Limb (tissue), 2 donors: Measurements from ENCODE around the gene TMEM239.

Experiments
- DNase-seq, 2 donors: peaks; one replicate each; pipeline ENCODE4 v3.0.0-alpha.2; 2016; ENCODE audit errors: extremely low spot score in 2 of 2

Gene TMEM239

DNA sequence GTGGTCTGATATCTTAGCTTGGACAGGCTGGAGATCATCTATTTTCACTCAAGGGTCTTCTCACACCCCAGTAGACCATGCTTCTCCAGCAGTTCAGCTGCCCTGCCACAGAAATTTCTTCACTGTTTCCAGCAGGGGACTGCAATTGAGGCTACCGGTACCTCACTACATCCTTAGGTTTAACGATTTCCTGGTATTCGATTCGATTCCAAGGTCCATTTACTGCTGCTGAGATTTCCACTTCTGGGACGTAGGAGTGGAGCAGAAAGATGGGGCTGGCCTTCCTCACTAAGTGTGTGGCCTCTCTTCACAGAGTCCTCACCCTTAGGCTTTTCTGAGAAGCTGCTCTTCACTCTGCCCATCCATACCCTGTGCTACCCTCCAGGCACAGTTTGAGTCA lies 30.5 kb downstream of the TMEM239 start:
- no peak for DNase-seq

DNA sequence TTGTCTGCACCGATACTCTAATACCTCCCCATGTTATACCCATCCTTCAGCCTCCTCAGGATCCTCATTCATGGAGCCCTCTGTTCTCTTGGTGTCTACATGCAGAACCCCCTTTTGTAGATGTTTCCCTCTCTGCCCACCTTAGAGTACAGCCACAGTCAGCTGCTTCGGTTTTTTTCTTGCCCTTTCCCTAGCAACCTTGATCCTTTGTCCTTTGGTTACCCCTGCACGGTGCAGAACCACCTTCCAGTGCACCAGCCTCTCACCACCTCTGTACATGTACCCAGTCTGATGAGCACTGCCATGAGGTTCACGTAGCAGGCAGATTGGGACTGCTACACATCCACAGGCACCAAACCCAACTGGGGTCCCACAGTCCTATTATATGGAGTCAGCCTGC lies 31.6 kb downstream of the TMEM239 start:
- no peak for DNase-seq

DNA sequence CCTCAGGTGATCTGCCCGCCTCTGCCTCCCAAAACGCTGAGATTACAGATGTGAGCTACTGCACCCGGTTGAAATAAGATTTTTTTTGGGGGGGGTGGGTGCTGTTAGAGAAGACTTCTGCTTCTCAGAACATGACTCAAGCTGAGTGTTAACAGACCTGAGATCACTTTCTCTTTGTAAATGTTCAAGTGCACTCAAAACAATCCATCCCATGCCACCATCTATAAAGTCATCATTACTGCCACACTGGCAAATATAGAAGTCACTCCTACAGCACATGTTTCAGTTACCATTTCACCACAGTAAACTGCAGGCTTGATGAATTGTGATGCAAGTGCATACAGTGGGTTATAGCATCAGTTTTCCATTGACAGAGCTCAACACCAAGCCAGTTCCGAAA lies 33.4 kb downstream of the TMEM239 start:
- no peak for DNase-seq

DNA sequence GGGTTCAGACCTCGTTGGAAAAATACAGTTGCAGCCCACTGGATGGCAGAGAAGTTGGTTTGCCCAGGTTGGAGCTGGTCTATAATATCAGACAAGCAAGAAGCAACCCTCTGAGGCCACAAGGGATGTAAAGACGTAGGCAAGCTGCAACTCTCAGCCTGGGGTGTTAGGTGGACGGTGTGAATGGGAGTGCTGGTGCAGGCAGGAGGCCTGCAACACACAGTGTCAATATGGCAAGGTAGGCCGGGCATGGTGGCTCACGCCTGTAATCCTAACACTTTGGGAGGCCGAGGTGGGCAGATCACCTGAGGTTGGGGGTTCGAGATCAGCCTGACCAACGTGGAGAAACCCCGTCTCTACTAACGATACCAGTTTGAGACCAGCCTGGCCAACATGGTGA lies 34.9 kb downstream of the TMEM239 start:
- no peak for DNase-seq

DNA sequence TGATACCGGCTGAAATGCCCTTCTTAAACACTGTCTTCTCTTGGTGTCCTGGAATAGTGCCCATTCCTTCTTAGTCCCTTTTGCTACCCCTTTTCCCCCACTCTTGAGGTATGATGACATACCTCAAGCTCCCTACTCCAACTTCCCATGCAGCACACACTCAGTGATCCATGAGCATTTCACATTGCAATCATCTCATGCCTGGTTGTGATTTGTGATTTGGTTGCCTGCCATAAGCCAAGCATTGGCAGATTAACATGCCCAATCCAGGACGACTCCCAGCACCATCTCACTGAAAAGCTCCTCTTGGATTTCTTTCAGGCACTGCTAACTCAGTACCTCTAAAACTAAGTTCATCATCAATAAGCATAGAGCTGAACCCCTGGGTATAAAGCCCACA lies 42.4 kb downstream of the TMEM239 start:
- DNase-seq = no peak

DNA sequence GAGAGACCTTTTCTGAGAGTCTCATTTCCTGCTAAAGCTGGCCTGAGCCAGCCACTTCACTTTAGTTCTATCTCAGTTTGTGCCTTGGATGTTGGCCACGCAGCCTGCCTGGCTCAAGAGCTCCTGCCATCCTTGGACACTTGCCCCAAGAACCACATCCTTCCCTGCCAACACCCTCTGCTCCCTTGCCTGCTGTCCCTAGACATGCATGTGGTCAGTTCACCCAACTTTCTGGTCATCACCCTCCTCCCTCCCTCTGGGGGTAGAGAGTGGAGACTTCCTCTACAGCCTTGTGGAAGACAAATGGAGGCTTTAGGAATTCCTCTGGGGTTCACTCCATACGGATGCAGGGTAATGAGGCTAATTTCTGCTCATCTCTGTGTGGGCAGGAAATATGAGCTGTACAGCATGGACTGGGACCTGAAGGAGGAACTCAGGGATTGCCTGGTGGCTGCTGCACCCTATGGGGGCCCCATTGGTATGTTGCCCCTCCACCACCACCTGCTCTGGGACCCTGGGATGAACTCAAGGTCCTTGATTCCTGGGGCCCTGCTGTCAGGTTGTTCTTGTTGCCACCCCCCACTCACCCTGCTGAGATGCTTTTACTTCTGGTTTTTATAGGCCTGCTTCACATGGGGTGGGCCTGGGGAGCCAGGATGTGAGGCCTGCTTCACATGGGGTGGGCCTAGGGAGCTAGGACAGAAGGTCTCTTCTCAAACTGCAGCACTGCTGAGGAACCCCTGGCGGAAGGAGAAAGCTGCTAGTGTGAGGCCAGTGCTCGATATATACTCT lies 43.4 kb downstream of the TMEM239 start:
- no peak for DNase-seq

DNA sequence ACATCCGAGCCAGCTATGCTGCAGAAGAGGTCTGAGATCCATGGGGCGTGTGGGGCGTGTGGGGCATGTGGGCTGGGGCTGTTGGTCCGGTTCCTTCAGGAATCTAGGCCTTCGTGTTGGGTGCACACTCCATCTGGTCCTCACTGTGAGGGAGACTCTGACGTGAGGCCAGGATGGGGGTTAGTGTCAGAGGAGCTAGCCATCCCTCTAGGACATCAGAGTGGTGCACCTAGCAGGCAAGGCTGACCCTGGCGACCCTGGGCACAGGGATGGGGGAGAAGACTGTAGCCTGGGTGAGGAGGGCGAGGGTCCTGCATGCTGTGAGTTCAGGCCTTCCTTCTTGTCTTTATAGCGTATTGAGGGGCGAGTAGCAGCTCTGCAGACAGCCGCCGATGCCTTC lies 48.5 kb downstream of the TMEM239 start:
- no peak for DNase-seq

DNA sequence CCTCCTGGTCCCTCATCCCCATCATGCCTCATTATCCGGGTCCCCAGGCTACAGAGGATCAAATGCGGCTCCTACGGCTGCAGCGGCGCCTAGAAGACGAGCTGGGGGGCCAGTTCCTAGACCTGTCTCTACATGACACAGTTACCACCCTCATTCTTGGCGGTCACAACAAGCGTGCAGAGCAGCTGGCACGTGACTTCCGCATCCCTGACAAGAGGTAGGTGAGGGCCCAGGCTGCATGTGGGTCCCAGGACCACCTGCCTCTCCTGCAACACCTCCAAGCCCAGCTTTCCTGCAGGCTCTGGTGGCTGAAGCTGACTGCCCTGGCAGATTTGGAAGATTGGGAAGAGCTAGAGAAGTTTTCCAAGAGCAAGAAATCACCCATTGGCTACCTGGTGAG lies 48.9 kb downstream of the TMEM239 start:
- DNase-seq = no peak

DNA sequence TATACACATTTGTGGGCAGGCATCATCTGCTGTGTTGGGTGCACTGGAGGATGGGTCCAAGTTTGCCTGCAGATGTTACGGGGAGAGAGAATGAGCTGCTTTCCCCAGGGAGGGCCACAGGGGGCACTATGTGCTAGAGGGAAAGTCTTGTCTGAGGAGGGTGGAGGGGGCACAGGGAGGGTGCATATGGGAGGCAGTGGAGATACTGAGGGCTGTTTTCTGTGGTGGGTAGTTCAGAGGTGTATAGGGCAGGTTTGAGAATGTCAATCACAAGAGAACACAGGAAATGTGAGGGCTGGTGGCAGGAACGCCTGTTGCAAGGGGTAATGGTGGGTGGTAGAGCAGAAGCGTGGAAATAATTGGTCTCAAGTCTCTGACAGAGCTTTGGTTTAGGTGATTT lies 49.5 kb downstream of the TMEM239 start:
- no peak for DNase-seq

DNA sequence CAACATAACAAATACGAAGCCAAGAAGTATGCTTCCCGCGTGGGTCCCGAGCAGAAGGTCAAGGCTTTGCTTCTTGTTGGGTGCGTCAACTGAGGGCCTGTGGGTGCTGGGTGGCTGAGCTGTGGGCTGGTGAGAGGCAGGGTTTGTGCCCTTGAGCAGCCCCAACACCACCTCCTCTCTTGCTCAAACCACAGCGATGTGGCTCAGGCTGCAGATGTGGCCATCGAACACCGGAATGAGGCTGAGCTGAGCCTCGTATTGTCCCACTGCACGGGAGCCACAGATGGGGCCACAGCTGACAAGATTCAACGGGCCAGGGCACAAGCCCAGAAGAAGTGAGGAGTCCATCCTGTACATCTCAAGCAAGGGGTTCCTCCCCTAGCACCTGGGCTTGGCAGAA lies 50.1 kb downstream of the TMEM239 start:
- DNase-seq = no peak

DNA sequence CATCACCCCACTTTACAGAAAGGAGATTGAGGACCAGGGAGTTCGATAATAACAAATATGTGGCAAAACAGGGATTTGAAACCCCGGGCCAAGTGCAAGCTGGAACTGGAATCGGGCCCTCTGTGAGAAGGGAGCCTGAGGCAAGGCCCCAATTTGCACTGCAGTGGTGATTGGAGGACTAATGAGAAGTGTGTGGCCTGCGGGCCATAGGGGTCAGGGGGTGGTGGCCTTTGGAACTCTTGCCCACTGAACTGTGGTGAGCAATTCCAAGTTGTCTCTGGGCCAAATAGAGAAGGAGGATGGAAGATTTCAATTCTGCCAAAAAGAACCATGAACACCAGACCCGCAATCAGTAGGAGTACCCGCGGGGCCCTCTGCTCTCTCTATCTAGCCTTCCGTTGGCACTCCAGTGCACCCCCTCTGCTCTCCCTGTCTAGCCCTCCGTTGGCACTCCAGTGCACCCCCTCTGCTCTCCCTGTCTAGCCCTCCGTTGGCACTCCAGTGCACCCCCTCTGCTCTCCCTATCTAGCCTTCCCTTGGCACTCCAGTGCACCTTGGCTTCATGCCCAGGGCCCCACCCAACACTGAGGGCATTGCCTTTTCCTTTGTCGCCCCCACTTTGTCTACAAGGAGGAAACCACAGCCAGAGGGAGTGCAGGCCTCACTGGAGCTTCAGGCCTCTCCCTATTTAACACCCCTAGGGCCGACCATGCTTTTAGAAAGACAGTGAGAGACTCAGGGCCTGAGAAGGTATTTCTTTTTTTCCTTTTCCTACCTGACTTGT lies 51.1 kb downstream of the TMEM239 start:
- no peak for DNase-seq
